Keratinocyte (primary cell): Measurements from ENCODE around the gene TENT4A. TPM values are rescaled to one million over a fixed set of nuclear protein-coding genes. Genes with fewer than 3 reads are reported as not detected.
"Not testable (repeated sequence)": the region's sequence is repeated elsewhere in the genome, so short reads cannot be mapped to it uniquely, and the experiment has no call there.

ENCODE experiments used
- DNase-seq: peaks from one replicate; pipeline ENCODE4 v3.0.0-alpha.2; 2011; ENCODE audit warnings: low read depth, missing footprints, low spot score
- FAIRE-seq: peaks from 2 replicates; lab custom pipeline; 2011; peaks lifted over from hg19 to GRCh38; lab: Jason Lieb, UNC
- H2AFZ ChIP-seq: 2 replicates; pipeline ENCODE4 v1.6.0; 2012; ENCODE audit warnings: low read length, control low read depth, inconsistent platforms; ENCODE audit not compliant: control insufficient read depth
- H3K27ac ChIP-seq: 2 replicates; pipeline ENCODE4 v1.5.1; 2011; ENCODE audit warnings: low read length; ENCODE audit not compliant: control insufficient read depth, insufficient read depth
- H3K27me3 ChIP-seq: 3 replicates; pipeline ENCODE4 v1.6.0; 2011; ENCODE audit warnings: low read length; ENCODE audit not compliant: control insufficient read depth, insufficient read depth; ENCODE audit errors: extremely low read depth
- H3K36me3 ChIP-seq, 2 experiments: 2 replicates in 1 of 2; 3 replicates in 1 of 2; pipeline ENCODE4 v1.5.1; 2011; ENCODE audit warnings: low read length in 2 of 2, mild to moderate bottlenecking in 1 of 2; ENCODE audit not compliant: control insufficient read depth in 2 of 2, insufficient read depth in 2 of 2; ENCODE audit errors: extremely low read depth in 1 of 2
- H3K4me1 ChIP-seq: 3 replicates; pipeline ENCODE4 v1.5.1; 2011; ENCODE audit warnings: low read length; ENCODE audit not compliant: control insufficient read depth, insufficient read depth; ENCODE audit errors: extremely low read depth
- H3K4me2 ChIP-seq: 3 replicates; pipeline ENCODE4 v1.6.0; 2011; ENCODE audit warnings: low read depth, low read length; ENCODE audit not compliant: control insufficient read depth, insufficient read depth; ENCODE audit errors: extremely low read depth
- H3K4me3 ChIP-seq, 3 experiments: fragments of 200-600 bp in 1 of 3; sonication (generic) in 1 of 3; 2 replicates in 2 of 3; 3 replicates in 1 of 3; pipeline ENCODE4 v1.5.1; 2011 to 2016; ENCODE audit warnings: low read length in 3 of 3, mild to moderate bottlenecking in 3 of 3, control low read depth in 2 of 3, inconsistent platforms in 1 of 3, low read depth in 1 of 3, mixed read lengths in 1 of 3, mixed run types in 1 of 3, moderate library complexity in 1 of 3; ENCODE audit not compliant: control insufficient read depth in 2 of 3, insufficient read depth in 2 of 3; ENCODE audit errors: extremely low read depth in 1 of 3
- H3K79me2 ChIP-seq: 2 replicates; pipeline ENCODE4 v1.6.0; 2012; ENCODE audit warnings: low read length; ENCODE audit not compliant: control insufficient read depth, insufficient read depth
- H3K9ac ChIP-seq: 3 replicates; pipeline ENCODE4 v1.6.0; 2011; ENCODE audit warnings: low read length; ENCODE audit not compliant: control insufficient read depth, insufficient read depth; ENCODE audit errors: extremely low read depth
- H3K9me1 ChIP-seq: 3 replicates; pipeline ENCODE4 v1.6.0; 2011; ENCODE audit warnings: low read length; ENCODE audit not compliant: control insufficient read depth, insufficient read depth; ENCODE audit errors: extremely low read depth
- H3K9me3 ChIP-seq: 2 replicates; pipeline ENCODE4 v1.5.1; 2012; ENCODE audit warnings: low read depth, low read length; ENCODE audit not compliant: control insufficient read depth
- H4K20me1 ChIP-seq: 3 replicates; pipeline ENCODE4 v1.6.0; 2011; ENCODE audit warnings: low read length; ENCODE audit not compliant: control insufficient read depth, insufficient read depth; ENCODE audit errors: extremely low read depth
- CTCF ChIP-seq, 3 experiments: IDR thresholded peaks in 1 of 3; conservative IDR thresholded peaks in 1 of 3; optimal IDR thresholded peaks in 1 of 3; 2 replicates in 2 of 3; 3 replicates in 1 of 3; pipeline versions ENCODE3 to v1.5.1; 2011; ENCODE audit warnings: low read length in 3 of 3, mild to moderate bottlenecking in 3 of 3, moderate library complexity in 2 of 3, control low read depth in 1 of 3, inconsistent platforms in 1 of 3; ENCODE audit not compliant: insufficient read depth in 2 of 3; ENCODE audit errors: extremely low read depth in 1 of 3
- EZH2 ChIP-seq: IDR thresholded peaks from one replicate; pipeline ENCODE4 v1.6.1; 2012; ENCODE audit warnings: inconsistent platforms, mild to moderate bottlenecking, low read length, moderate library complexity
- dilution Hi-C: fragments of 300-500 bp; cut with MboI; formaldehyde crosslinking; loops from one replicate; pipeline ENCODE4 v1.7.0; 2020; ENCODE audit warnings: low sequenced_read_pairs; ENCODE audit not compliant: extremely low pct_ligation_motif_present
- polyA plus RNA-seq, 5 experiments: library from polyadenylated mRNA; depleted of rRNA in 3 of 5; stranded (reverse) in 3 of 5; stranded (forward) in 1 of 5; unstranded in 1 of 5; fragments of >200 nt; gene quantifications; 1 replicate in 1 of 5; 2 replicates in 3 of 5; 3 replicates in 1 of 5; pipeline versions ENCODE4 v1.2.1 to v1.2.3, GENCODE V29; 2011 to 2012; ENCODE audit warnings: missing spikeins in 2 of 5, low read depth in 1 of 5, low replicate concordance in 1 of 5

TENT4A gene
- polyA plus RNA-seq, 1 donor (not counting 4 experiments of a cell fraction or from before 2014, with no cell fraction given), result 5.9 TPM

GRCh38 chr5:6773342-6774035, 60.3 kb downstream of the TENT4A start:
- dilution Hi-C loops, result no loop called here
- Histone ChIP-seq H4K20me1 (no peaks in the 10 kb centered on the region), H3K4me3 (no peak overlapping the region), H3K9me1 (no peaks in the 10 kb centered on the region), H3K27me3 (no peaks in the 10 kb centered on the region), H3K79me2 (no peaks in the 10 kb centered on the region), H3K27ac (no peak overlapping the region), H3K9ac (no peak overlapping the region), H3K9me3 (no peaks in the 10 kb centered on the region), H3K36me3 (no peaks in the 10 kb centered on the region), H3K4me2 (no peak overlapping the region), H2AFZ (no peak overlapping the region), H3K4me1 (no peaks in the 10 kb centered on the region)
- FAIRE-seq, result no peak
- DNase-seq, result no peak
- no peak for TF ChIP-seq EZH2
- no peak for TF ChIP-seq CTCF (optimal IDR thresholded peaks at IDR 0.05 in 1 of 3, IDR thresholded peaks at IDR 0.05 in 1 of 3, conservative IDR thresholded peaks at IDR 0.05 in 1 of 3; ENCODE audit: extremely low read depth in 1 of 3, insufficient read depth in 2 of 3, low read length in 3 of 3)

GRCh38 chr5:6774207-6774606, 61.0 kb downstream of the TENT4A start:
- H3K9me3 ChIP-seq, H3K36me3 ChIP-seq, H3K79me2 ChIP-seq, H2AFZ ChIP-seq, H3K4me2 ChIP-seq, H3K27ac ChIP-seq, H3K9me1 ChIP-seq, DNase-seq, H3K4me1 ChIP-seq, H3K9ac ChIP-seq, dilution Hi-C loops, FAIRE-seq, H4K20me1 ChIP-seq, H3K27me3 ChIP-seq, H3K4me3 ChIP-seq: not testable (repeated sequence)

GRCh38 chr5:6774721-6775204, 61.5 kb downstream of the TENT4A start:
- Histone ChIP-seq H3K36me3 (no peaks in the 10 kb centered on the region), H3K4me3 (no peak overlapping the region), H3K9me1 (no peaks in the 10 kb centered on the region), H3K4me2 (no peak overlapping the region), H3K79me2 (no peaks in the 10 kb centered on the region), H3K4me1 (no peaks in the 10 kb centered on the region), H3K27ac (no peak overlapping the region), H4K20me1 (no peaks in the 10 kb centered on the region), H3K9ac (no peak overlapping the region), H2AFZ (no peak overlapping the region), H3K27me3 (no peaks in the 10 kb centered on the region), H3K9me3 (no peaks in the 10 kb centered on the region)
- dilution Hi-C loops, result no loop called here
- FAIRE-seq (no peak), DNase-seq (no peak)
- no peak for TF ChIP-seq EZH2
- TF ChIP-seq CTCF (optimal IDR thresholded peaks at IDR 0.05 in 1 of 3, IDR thresholded peaks at IDR 0.05 in 1 of 3, conservative IDR thresholded peaks at IDR 0.05 in 1 of 3; ENCODE audit: extremely low read depth in 1 of 3, insufficient read depth in 2 of 3, low read length in 3 of 3), result no peak
